ENCODE data around the gene TMED1. TPM values are rescaled to one million over a fixed set of nuclear protein-coding genes. Genes with fewer than 3 reads are reported as not detected.

The TMED1 gene
- total RNA-seq, 1 experiment from 2014 or later: 34.0 TPM

- DNase-seq (ENCODE audit: low spot score): no peak
Observed at GRCh38 chr19:10831987-10832938, 3.7 kb downstream of the TMED1 start.

GRCh38 chr19:10830931-10831779 is 4.9 kb downstream of the TMED1 start:
- no peak for DNase-seq (ENCODE audit: low spot score)

GRCh38 chr19:10830370-10830769 is 5.6 kb downstream of the TMED1 start:
- no peak for DNase-seq (ENCODE audit: low spot score)

GRCh38 chr19:10829967-10830366 is 6.0 kb downstream of the TMED1 start:
- DNase-seq (ENCODE audit: low spot score): no peak

- DNase-seq (ENCODE audit: low spot score): no peak
Observed at GRCh38 chr19:10828981-10829821, 6.8 kb downstream of the TMED1 start.

GRCh38 chr19:10826846-10827245 is 9.2 kb downstream of the TMED1 start:
- DNase-seq (ENCODE audit: low spot score): no peak

- DNase-seq (ENCODE audit: low spot score): no peak
Observed at GRCh38 chr19:10826231-10826630, 9.8 kb downstream of the TMED1 start.

GRCh38 chr19:10823690-10824089 is 12.3 kb downstream of the TMED1 start:
- no peak for DNase-seq (ENCODE audit: low spot score)

- no peak for DNase-seq (ENCODE audit: low spot score)
Observed at GRCh38 chr19:10820173-10820572, 15.8 kb downstream of the TMED1 start.

- DNase-seq (ENCODE audit: low spot score): no peak
Observed at GRCh38 chr19:10819124-10820060, 16.6 kb downstream of the TMED1 start.

- no peak for DNase-seq (ENCODE audit: low spot score)
Observed at GRCh38 chr19:10818301-10819123, 17.5 kb downstream of the TMED1 start.

- DNase-seq (ENCODE audit: low spot score): no peak
Observed at GRCh38 chr19:10817291-10818038, 18.5 kb downstream of the TMED1 start.

- DNase-seq (ENCODE audit: low spot score): no peak
Observed at GRCh38 chr19:10816691-10817090, 19.3 kb downstream of the TMED1 start.

- no peak for DNase-seq (ENCODE audit: low spot score)
Observed at GRCh38 chr19:10815969-10816644, 19.9 kb downstream of the TMED1 start.

- DNase-seq (ENCODE audit: low spot score): no peak
Observed at GRCh38 chr19:10815007-10815536, 20.9 kb downstream of the TMED1 start.

- no peak for DNase-seq (ENCODE audit: low spot score)
Observed at GRCh38 chr19:10812902-10813404, 23.1 kb downstream of the TMED1 start.

GRCh38 chr19:10812196-10812595 is 23.8 kb downstream of the TMED1 start:
- no peak for DNase-seq (ENCODE audit: low spot score)
